Lower leg skin (tissue), 4 donors: ENCODE measurements around the gene GNG12. TPM values are rescaled to one million over a fixed set of nuclear protein-coding genes. Genes with fewer than 3 reads are reported as not detected.

ENCODE experiments used
- DNase-seq, 2 donors: peaks; one replicate each; pipeline ENCODE4 v3.0.0-alpha.2; 2019; ENCODE audit warnings: low spot score in 2 of 2
- H3K4me3 ChIP-seq: fragments of 200-600 bp; sonication (generic); 2 replicates; pipeline ENCODE4 v1.5.1; 2017; ENCODE audit warnings: mild to moderate bottlenecking, low read depth; ENCODE audit not compliant: poor library complexity, severe bottlenecking
- POLR2A ChIP-seq, 2 donors: fragments of 450-650 bp; IDR thresholded peaks; one replicate each; pipeline ENCODE4 v1.6.1; 2016 to 2017; ENCODE audit warnings: antibody characterized with exemption in 2 of 2, mild to moderate bottlenecking in 1 of 2, moderate library complexity in 1 of 2
- WGBS, 2 donors: methylation state at CpG; one replicate each; pipeline ENCODE4 v1.1.5; 2018; 5-methylcytosine and 5-hydroxymethylcytosine counted together
- intact Hi-C: fragments of 100-400 bp; cut with DNase I; formaldehyde crosslinking; loops from one replicate; pipeline ENCODE4 v1.15.0; 2023; ENCODE audit warnings: low total_unique reads
- total RNA-seq, 4 donors: library from RNA; depleted of rRNA; stranded (reverse); fragments of >200 nt; gene quantifications; one replicate each; pipeline ENCODE4 v1.1.0, GENCODE V29; 2016
- TF ChIP-seq, protein P1 (sequence below), 3 donors: fragments of 450-650 bp; IDR thresholded peaks; one replicate each; pipeline ENCODE4 v1.5.1; 2016; ENCODE audit warnings: antibody characterized with exemption in 3 of 3, mild to moderate bottlenecking in 3 of 3, moderate library complexity in 2 of 3

The GNG12 gene
- total RNA-seq, 4 donors from 2014 or later, result 89.7 to 113 (median 99.2) TPM

- TF ChIP-seq, protein P1, sequence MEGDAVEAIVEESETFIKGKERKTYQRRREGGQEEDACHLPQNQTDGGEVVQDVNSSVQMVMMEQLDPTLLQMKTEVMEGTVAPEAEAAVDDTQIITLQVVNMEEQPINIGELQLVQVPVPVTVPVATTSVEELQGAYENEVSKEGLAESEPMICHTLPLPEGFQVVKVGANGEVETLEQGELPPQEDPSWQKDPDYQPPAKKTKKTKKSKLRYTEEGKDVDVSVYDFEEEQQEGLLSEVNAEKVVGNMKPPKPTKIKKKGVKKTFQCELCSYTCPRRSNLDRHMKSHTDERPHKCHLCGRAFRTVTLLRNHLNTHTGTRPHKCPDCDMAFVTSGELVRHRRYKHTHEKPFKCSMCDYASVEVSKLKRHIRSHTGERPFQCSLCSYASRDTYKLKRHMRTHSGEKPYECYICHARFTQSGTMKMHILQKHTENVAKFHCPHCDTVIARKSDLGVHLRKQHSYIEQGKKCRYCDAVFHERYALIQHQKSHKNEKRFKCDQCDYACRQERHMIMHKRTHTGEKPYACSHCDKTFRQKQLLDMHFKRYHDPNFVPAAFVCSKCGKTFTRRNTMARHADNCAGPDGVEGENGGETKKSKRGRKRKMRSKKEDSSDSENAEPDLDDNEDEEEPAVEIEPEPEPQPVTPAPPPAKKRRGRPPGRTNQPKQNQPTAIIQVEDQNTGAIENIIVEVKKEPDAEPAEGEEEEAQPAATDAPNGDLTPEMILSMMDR (IDR thresholded peaks at IDR 0.05), result no peak
- no peak for TF ChIP-seq POLR2A (IDR thresholded peaks at IDR 0.05)
- intact Hi-C loops, result no loop called here
- WGBS, 2 donors, result 61 to 66% methylated on average over 6 of the region's 6 CpGs
- no peak overlapping the region for H3K4me3 ChIP-seq
- DNase-seq, result no peak
These were observed 120.0 kb downstream of the GNG12 start for GRCh38 chr1:67713057-67713846.

- TF ChIP-seq, protein P1 (IDR thresholded peaks at IDR 0.05), result no peak
- no peak for TF ChIP-seq POLR2A (IDR thresholded peaks at IDR 0.05)
- 50 to 63% methylated on average over 2 of the region's 2 CpGs for WGBS, 2 donors
- intact Hi-C loops, result no loop called here
- no peak for DNase-seq
- no peak overlapping the region for H3K4me3 ChIP-seq
These were observed 121.4 kb downstream of the GNG12 start for GRCh38 chr1:67711855-67712212.

GRCh38 chr1:67711158-67711854 is 122.0 kb downstream of the GNG12 start:
- 76 to 83% methylated on average over 7 of the region's 7 CpGs for WGBS, 2 donors

GRCh38 chr1:67710417-67710816 is 122.8 kb downstream of the GNG12 start:
- TF ChIP-seq POLR2A (IDR thresholded peaks at IDR 0.05), result no peak
- TF ChIP-seq, protein P1 (IDR thresholded peaks at IDR 0.05), result no peak
- intact Hi-C loops, result no loop called here
- 26 to 33% methylated on average over 5 of the region's 5 CpGs for WGBS, 2 donors

More at GRCh38 chr1:67711158-67711854, 122.0 kb downstream of the GNG12 start:
- H3K4me3 ChIP-seq, result no peak overlapping the region
- TF ChIP-seq, protein P1 (IDR thresholded peaks at IDR 0.05), result no peak
- no peak for TF ChIP-seq POLR2A (IDR thresholded peaks at IDR 0.05)
- intact Hi-C loops, result no loop called here
- no peak for DNase-seq

DNA sequence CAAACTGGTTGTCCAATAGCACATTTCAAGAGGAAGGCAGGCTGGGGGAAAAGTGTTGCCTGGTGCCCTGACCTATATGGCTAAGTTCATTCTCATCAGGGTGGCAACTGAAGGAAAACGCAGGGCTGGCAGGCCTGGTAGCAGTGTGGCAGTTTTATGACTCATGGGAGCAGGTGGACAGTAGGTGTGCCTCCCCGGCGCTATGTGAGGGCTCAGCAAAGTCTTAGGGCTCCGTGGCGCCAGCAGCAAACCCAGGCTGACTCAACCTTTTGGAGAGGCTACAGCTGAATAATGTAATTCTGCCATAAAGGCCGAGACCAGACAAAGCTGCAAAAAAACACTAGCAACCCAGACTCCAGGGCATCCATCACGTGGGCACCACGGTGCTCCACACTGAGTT is 124.7 kb downstream of the GNG12 start:
- intact Hi-C loops, result no loop called here
- DNase-seq, result no peak
- no peak overlapping the region for H3K4me3 ChIP-seq
- 55 to 63% methylated on average over 8 of the region's 8 CpGs for WGBS, 2 donors
- TF ChIP-seq, protein P1 (IDR thresholded peaks at IDR 0.05), result no peak
- no peak for TF ChIP-seq POLR2A (IDR thresholded peaks at IDR 0.05)

More at GRCh38 chr1:67710417-67710816, 122.8 kb downstream of the GNG12 start:
- H3K4me3 ChIP-seq, result no peak overlapping the region
- no peak for DNase-seq
